GM18858 (cell line): Measurements from ENCODE around the gene RTKN2.

Experiments
- ATAC-seq: cut with Tn5 transposase; IDR thresholded peaks from one replicate; pipeline ENCODE4 v1.9.1; 2021; ENCODE audit not compliant: unreplicated experiment

RTKN2 gene

GRCh38 chr10:62180677-62181076, 88.0 kb downstream of the RTKN2 start:
- no peak for ATAC-seq

- ATAC-seq = no peak
These were observed 90.1 kb downstream of the RTKN2 start for GRCh38 chr10:62178568-62178967.

- no peak for ATAC-seq
These were observed 91.5 kb downstream of the RTKN2 start for GRCh38 chr10:62177111-62177510.

- no peak for ATAC-seq
These were observed 93.4 kb downstream of the RTKN2 start for GRCh38 chr10:62175251-62175650.

GRCh38 chr10:62172465-62172864, 96.2 kb downstream of the RTKN2 start:
- no peak for ATAC-seq

GRCh38 chr10:62171791-62172190, 96.9 kb downstream of the RTKN2 start:
- no peak for ATAC-seq

- ATAC-seq = no peak
These were observed 97.9 kb downstream of the RTKN2 start for GRCh38 chr10:62170732-62171131.

- peak; percentile 100 for ATAC-seq
These were observed 102.1 kb downstream of the RTKN2 start for GRCh38 chr10:62166331-62167131.

- no peak for ATAC-seq
These were observed 102.8 kb downstream of the RTKN2 start for GRCh38 chr10:62165803-62166202.

- no peak for ATAC-seq
These were observed 105.6 kb downstream of the RTKN2 start for GRCh38 chr10:62163024-62163423.

GRCh38 chr10:62162261-62162981, 106.2 kb downstream of the RTKN2 start:
- no peak for ATAC-seq

- ATAC-seq = no peak
These were observed 109.3 kb downstream of the RTKN2 start for GRCh38 chr10:62159351-62159750.

- no peak for ATAC-seq
These were observed 111.0 kb downstream of the RTKN2 start for GRCh38 chr10:62157601-62158000.

GRCh38 chr10:62155054-62155680, 113.5 kb downstream of the RTKN2 start:
- no peak for ATAC-seq

GRCh38 chr10:62154231-62154630, 114.4 kb downstream of the RTKN2 start:
- ATAC-seq = no peak

- no peak for ATAC-seq
These were observed 115.5 kb downstream of the RTKN2 start for GRCh38 chr10:62153191-62153590.

- no peak for ATAC-seq
These were observed 119.0 kb downstream of the RTKN2 start for GRCh38 chr10:62149621-62150020.

GRCh38 chr10:62148155-62148554, 120.5 kb downstream of the RTKN2 start:
- no peak for ATAC-seq

- no peak for ATAC-seq
These were observed 121.2 kb downstream of the RTKN2 start for GRCh38 chr10:62147425-62147824.

GRCh38 chr10:62136931-62137330, 131.7 kb downstream of the RTKN2 start:
- no peak for ATAC-seq

- ATAC-seq = peak; percentile 75
These were observed 135.0 kb downstream of the RTKN2 start for GRCh38 chr10:62133618-62134017.
